Anterior cingulate cortex (tissue), 58 donors: Measurements from ENCODE around the gene CIAPIN1.

Experiments used
- DNase-seq, 58 donors: peaks; one replicate each; lab custom pipeline; 2025; lab: John Stamatoyannopoulos, UW

CIAPIN1 gene

GRCh38 chr16:57387598-57388354 lies 59.4 kb downstream of the CIAPIN1 start:
- no peak for DNase-seq

GRCh38 chr16:57386381-57386951 lies 60.7 kb downstream of the CIAPIN1 start:
- peak in 1 of 58 donors; percentile 22 for DNase-seq

- DNase-seq = no peak
These were observed 62.1 kb downstream of the CIAPIN1 start for GRCh38 chr16:57385083-57385482.

- DNase-seq = peak in 3 of 58 donors; percentile 22 to 25 (median 22)
These were observed 62.7 kb downstream of the CIAPIN1 start for GRCh38 chr16:57384248-57385070.

GRCh38 chr16:57383276-57384247 lies 63.6 kb downstream of the CIAPIN1 start:
- peak in 1 of 58 donors; percentile 23 for DNase-seq

- DNase-seq = no peak
These were observed 64.5 kb downstream of the CIAPIN1 start for GRCh38 chr16:57382535-57383275.

GRCh38 chr16:57381791-57382534 lies 65.2 kb downstream of the CIAPIN1 start:
- DNase-seq = no peak

- DNase-seq = peak in 2 of 58 donors; percentile 16 to 47
These were observed 66.3 kb downstream of the CIAPIN1 start for GRCh38 chr16:57380671-57381462.

- no peak for DNase-seq
These were observed 67.6 kb downstream of the CIAPIN1 start for GRCh38 chr16:57379579-57379978.
